GM23248 (cell line): ENCODE measurements around the gene NTN5.

Experiments
- EZH2 ChIP-seq: fragments of 200-600 bp; sonication (generic); IDR thresholded peaks from 2 replicates; pipeline ENCODE4 v1.6.1; 2018; ENCODE audit warnings: antibody characterized with exemption, mild to moderate bottlenecking; ENCODE audit not compliant: insufficient read depth, poor library complexity, severe bottlenecking
- EZH2phosphoT487 ChIP-seq: fragments of 200-600 bp; sonication (generic); IDR thresholded peaks from 2 replicates; pipeline ENCODE4 v1.6.1; 2018; ENCODE audit warnings: antibody characterized with exemption, moderate library complexity, mild to moderate bottlenecking, low read depth; ENCODE audit not compliant: insufficient read depth

DNA sequence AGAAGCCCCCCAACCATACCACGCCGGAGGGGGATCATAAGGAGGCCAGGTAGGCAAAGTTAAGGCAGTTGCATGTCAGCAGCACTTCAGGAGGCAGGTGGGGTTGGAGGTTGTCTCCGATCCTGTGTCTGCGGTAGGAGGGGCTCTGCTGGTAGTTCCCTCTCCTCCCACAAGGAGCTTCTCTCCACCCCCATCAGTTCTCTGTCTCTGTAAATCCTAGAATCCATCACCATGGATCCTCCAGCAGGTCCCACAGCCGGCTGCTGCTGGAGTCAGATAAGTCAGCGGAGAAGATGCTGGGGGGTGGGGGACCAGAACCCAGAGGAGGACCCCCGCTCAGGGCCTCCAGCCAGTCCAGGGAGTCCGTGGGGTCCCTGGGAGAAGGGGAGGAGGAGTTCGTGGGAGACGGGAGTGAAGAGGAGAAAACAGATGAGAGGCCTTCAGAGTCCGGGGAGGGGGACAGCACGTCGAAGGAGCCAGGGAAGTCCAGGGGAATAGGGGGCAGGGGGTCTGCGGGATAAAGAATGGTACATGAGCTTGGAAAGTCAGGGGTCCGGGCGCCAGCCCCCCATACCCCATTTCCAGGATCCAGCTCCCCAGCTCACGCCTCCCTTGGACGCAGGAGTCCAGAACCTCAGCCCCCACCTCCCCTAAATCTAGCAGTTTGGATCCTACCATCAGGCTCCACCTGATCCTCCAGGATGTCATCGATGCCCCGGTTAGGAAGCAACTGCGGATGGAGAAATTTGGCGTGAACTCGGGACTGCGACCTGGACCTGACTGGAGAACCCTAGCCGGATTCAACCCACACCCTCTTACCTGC is 40.4 kb upstream of the NTN5 start:
- TF ChIP-seq EZH2, result no peak
- no peak for TF ChIP-seq EZH2phosphoT487
